DMS 273 treated with DMSO at 0.1 percent for 48 hours (cell line): ENCODE measurements around the gene MAPK13.
A peak's percentile ranks its signal among the peaks of the same experiment; 100 is the strongest.
"Not testable (repeated sequence)": the region's sequence is repeated elsewhere in the genome, so short reads cannot be mapped to it uniquely, and the experiment has no call there.

Source experiments
- DNase-seq: peaks from one replicate; lab custom pipeline; 2025; lab: John Stamatoyannopoulos, UW

Gene MAPK13

DNA sequence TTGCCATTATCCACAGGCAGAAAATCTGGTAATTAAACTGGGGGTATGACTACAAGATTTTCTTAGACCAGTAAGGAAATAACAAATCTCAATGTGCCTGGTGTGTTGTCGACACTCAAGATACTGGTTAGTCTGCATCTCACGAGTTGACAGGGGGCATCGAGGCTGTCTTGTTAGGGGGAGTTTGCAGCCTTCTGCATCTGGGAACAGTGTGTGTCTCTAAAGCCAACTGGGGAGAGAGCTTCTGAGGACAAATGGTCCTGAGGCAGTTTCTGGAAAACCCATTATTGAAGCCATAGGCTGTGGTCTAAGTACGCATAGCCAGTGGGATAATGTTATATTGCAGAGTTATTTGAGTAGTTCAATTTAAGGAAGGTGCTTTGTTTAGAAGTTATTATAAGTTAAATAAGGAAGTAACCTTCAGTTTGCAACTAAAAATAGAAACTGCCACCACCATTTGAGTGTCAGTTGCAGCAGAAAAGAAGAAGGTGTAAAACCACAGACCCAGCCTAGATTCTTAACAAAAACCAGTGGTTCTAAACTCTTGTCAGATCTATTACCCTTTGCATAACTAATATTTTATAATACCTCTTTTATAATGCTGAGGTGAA, 15.4 kb upstream of the MAPK13 start:
- no peak for DNase-seq

DNA sequence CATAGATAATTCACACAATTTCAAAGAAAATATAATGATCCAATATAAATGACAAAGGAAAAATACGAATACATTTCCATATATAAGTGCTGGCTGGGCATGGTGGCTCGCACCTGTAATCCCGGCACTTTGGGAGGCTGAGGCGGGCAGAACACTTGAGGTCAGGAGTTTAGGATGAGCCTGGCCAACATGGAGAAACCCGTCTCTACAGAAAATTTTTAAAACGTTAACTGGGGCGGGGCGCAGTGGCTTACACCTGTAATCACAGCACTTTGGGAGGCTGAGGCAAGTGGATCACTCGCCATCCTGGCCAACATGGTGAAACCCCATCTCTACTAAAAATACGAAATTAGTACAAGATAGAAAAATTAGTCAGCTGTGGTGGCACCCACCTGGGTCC, 14.9 kb upstream of the MAPK13 start:
- no peak for DNase-seq

DNA sequence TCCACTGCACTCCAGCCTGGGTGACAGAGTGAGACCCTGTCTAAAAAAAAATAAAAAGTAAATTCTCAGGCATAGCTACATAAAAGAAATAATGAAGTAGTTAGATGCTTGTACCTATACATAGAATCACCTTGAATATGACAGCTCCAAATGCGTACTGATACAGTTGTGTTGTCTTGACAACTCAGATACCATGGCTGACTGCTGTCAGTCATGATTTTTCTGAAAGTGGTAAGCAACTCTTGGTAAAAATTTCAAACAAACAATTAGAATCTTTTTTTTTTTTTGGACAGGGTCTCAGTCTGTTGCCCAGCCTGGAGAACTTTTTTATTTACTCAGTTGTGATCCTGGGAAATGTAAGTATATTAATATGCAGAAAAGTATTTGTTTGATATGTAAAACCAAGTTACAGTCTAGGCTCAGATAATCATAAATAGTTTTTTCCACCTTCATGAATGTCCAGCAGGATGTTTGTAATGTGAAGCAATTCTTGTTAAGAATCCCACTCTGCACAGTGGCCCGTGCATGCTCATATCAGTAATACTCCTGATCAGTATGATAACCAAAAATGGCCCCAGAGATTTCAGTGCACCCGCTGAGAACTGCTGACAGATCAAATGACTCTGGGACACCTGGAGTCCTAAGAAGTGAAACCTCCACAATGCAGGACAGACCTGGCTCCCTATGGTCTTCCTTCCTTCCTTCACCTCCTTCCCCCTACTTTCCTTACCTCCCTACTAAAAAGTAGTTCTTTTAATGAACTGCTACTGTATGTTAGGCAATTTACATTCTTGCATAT, 14.0 kb upstream of the MAPK13 start:
- DNase-seq = no peak

DNA sequence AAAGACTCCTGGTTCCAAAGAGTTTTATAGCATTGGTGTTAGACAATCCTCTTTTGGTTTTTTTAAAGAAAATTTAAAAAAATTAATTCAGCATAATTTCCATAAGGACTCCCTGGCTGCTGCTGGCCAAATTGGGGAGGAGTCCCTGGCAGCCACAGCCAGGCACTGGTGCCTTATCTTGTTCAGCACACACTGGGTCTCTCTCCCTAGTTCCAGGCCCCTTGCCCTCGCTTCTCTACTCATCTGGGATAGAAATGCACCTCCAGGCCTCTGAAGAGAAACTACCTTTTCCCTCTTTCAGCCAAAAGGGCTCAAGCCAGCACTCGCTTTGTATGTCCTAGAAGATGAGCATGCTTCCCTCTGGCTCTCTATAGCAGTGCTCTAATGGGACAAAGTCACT, 13.4 kb upstream of the MAPK13 start:
- DNase-seq = no peak

DNA sequence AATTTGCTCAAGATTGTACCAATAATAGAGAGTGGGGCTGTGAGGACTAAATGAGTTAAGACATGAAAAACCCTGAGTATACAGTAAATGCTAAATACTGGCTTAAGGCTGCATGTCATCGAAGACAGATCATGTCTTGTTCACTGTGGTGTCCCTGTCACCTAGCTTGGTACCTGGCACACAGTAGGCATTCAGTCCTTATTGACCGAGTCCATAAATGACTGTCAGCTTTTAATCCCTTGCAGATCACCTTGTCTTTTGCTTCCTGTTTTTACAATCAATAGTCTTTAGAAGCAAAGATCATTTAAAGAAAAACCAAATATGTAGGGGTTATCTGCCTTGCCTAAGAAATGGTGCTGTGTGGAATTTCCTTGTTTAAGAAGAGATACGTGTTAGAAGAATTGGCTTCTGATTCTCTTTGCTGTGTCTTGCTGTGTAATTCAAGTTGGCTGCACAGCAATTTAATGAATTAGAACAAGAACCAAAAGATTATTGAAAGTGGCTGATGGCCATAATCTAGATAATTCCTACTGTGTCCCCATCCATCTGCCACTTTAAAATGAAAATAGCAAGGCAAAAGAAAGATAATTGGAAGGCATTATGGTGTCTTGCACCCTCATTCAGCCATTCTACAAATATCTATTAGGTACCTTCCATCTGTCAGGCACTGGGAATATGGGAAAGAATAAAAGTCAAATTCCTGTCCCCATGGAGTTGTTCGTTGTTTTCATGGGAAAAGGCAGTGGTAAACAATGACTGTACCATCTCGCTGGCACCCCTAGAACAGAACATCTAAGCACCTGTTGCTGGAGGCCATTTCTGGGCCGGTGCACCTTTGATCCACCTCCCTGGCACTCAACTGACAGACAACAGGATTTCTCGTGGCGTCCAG, 12.4 kb upstream of the MAPK13 start:
- no peak for DNase-seq

DNA sequence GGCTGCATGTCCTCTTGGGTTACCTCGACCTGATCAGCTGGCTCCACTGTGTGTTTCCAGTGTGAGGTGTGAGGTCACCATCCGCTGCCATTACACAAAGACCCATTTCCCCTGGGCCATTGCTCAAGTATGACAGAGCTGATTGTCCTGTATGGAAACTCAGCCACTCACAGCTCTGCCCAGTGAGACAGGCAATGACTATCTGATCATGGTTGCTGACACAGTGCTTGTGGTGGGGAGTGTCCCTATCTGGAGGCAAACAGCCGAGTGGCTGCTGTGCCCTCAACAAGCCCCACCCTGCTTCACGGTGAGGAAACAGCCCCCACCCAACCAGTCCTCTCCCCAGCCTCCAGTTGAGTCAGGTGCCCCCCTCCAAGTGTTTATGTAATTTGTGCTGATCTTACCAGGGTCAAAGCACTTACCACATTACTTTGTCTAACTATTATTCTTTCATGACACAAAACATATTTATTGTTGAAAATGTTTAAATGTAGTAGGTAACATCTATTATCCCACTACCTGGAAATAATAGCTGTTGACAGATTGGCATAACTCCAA, 11.7 kb upstream of the MAPK13 start:
- no peak for DNase-seq

DNA sequence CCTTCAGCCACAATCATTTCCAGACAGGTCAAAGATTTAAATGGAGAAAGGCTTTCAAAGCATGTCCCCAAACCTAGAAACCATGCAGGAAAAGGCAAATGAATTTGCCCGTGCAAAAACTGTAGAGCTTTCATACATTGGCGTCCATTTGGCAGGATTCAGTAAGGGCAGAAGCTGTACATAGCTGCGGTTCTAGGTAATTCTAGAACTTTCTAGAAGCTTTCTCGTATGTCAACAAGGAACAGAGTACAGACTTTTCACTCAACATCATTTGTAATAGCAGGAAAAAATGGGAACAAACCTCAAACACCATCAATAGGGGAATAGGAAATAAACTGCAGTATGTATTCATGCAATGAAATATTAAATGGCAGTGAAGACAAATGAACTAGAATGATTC, 11.1 kb upstream of the MAPK13 start:
- no peak for DNase-seq

DNA sequence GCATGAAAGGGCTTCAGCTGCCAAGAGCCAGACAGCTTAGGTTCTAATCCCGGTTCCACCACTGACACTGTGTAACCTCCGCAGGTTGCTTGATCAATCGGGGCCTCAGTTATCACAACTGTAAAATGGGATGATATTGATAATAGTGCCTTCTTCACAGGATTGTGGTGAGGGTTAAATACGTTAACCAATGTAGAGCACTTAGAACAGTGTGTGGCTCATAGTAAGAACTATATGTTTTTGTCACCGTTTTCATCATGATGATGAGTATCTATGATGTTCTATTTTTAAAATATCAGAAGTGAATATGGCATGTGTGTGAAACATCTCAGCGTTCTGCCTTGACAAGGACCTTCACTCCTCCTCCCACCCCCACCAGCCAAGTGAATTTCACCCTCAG, 10.3 kb upstream of the MAPK13 start:
- DNase-seq = no peak

DNA sequence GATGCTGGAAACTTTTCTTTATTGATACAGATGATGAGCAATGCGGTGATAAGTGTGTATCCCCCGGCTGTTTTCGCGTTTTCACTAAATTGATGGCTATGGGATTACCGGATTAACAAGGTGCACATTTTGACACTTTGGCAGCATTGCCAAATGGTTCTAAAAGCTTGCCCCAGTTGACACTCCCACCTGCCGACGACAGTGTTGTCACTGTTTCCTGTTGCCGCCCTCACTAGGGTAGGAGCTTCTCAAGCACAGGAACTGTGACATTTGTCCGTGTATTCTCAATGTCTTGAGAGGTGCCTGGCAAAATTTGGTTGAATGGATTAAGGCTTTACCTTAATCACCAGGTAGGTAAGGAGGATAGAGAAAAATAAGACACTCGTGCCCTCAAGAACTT, 9.8 kb upstream of the MAPK13 start:
- DNase-seq = no peak

DNA sequence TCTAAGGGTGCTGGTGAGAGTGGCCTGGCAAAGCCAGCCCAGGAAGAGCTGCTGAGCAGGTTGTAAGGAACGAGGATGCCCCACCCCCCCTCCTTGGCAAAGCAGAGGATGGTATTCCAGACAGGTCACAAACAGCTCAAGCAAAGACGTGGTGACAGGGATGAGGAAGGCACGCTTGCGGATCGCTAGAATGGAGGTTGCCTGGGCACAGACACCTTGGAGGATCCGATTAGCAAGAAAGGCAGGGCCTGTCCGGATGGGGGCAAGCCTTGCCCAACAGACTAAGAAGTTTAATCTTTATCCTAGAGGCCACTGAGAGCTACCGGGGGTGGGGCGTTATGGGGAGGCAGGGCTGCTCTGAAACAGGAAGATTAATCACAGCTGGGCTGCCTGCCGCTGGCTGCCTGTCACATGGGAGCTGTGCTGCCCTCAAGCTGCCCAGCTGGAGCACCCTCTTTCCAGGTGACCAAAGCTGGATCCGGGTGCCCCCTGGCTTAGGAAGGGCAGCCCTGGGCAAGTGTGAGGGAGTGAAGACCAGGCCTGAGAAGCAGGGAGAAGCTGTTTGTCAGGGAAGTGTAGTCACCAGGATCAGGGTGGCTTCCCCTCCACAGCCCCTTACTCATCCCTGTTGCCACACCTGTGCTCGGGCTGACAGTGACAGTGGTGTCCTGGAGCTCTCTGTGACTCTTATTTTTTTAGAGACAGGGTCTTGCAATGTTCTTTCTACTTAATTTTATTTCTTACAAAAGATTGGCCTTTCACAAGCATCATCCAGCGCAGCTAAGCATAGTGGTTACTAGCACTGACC, 9.1 kb upstream of the MAPK13 start:
- DNase-seq = no peak

DNA sequence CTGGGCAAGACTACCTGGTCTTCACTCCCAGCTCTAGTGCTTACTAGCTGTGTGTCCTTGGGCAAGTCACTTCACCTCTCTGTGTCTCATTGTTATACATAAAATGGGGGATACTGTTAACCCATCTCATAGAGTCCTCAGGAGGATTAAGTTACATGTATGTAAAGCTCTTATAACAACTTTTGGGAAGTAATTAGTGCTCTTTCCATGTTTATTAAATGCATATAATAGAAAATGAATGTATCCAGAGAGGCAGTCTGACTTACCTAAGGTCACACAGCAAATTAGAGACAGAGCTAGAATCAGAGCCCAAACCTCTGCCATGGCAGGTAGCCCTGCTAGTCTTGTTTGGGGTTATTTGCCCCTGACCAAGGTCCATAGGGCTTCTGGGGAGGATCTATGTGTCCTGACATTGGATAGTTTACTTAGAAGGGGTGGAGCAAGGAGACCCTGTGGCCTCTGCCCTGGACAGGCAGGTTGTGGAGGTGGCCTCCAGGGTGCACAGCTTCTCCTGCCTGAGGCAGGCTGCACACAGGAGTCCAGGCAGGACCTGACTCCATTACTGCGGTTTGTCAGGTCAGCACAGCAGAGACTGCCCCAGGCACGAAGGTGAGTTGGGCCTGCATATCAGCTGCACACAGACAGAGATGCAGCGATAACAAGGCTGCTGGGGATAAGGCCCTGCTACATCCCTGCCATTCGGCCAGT, 8.4 kb upstream of the MAPK13 start:
- DNase-seq = no peak

DNA sequence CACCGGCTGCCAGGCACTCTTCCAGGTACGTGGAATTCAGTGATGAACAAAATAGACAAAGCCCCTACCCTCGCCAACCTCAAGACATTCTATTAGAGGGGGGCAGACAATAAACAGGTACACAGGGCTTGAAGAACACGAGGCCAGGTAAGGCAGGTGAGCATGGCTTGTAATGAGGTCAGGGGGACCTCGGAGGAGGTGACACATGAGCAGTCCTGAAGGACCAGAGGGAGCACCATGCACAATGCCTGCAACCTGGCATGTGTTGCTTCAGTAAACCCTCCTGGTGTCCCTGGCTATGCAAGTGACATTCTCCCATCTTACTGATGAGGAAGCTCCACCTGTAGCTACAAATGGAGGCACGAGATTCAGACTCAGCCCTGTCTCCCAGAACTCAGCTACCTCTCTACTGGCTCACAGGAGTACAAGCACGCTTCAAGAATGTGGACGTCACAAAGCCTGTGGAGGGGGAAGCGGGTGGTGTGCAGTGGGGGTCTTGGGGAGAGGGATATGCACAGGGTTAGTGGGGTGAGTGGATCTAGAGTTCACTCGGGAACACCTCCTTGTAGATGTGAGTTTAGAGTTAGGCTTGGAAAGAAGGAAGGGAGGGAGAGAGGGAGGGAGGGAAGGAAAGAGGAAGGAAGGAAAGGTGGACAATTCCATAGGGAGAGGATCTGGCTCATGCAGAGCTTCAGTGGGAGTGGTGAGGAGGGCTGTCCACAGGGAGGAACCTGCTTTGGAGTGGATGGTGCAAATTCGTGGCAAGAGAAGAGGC, 7.6 kb upstream of the MAPK13 start:
- no peak for DNase-seq

DNA sequence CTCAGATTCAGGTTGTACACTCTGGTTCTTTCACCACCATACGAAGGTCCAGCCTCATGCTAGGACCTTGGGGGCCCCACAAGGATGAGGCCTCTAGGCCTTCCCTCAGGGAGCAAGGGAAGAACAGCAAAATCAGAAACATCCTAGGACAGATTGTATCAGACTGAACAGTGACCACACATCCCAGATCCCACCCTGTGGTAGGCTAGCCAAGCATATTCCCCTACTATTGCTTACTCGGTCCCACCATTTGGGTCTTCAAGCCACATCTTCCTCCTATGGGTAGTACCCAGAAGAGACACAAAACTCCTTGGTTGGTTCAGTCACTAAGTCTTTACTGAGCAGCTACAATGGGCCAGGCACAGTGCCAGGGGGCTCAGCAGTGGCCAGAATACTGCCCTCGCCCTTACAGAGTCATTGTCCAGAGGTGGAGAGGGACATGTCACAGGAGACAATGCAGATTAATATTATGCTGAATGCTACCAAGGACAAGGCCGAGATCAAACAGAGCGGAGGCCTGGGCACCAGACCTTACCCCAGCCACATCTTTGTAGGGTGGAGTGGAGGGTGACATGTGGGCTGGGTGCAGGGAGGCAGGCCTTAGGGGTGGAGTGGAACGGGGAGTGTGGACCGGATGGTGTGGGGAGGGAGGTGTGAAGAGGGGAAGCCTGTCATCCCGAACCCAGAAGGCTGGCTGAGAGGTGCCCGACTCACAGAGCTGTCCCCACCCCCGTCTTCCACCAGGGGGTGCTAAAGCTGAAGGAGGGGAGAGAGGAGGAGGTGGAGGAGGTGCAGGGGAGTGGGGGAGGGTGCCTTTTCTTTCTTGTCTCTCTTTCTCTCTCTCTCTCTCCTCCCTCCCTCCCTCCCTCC, 6.8 kb upstream of the MAPK13 start:
- peak; percentile 33 for DNase-seq

DNA sequence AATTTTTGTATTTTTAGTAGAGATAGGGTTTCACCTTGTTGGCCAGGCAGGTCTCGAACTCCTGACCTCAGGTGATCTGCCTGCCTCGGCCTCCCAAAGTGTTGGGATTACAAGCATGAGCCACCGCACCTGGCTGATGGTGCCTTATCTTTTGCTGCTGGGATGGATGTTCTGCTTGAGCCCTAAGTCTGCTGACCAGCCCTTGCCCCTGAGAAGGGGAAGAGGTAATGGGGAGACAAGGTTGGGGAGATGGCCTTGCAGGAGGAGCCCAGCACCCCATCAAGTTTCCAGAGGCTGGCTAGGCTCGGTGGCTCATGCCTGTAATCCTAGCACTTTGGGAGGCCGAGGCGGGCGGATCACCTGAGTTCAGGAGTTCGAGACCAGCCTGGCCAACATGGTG, 6.0 kb upstream of the MAPK13 start:
- not testable (repeated sequence) for DNase-seq

DNA sequence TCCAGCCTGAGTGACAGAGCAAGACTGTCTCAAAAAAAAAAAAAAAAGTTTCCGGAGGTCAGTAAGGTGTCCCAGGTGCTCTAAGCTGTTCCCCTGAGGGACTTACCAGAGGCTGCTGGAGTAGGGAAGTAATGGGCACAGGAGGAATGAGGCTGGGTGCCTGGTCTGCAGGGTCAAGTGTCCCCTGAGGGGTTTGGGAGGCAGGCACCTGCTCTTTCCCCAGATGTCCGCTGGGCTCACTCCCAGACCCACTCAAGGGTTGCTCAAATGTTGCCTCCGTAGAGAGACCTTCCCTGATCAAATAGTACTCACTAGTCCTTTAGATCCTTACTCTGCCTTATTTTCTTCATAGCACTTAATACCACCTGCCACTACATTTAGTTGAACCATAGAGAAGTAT, 5.4 kb upstream of the MAPK13 start:
- DNase-seq = no peak

DNA sequence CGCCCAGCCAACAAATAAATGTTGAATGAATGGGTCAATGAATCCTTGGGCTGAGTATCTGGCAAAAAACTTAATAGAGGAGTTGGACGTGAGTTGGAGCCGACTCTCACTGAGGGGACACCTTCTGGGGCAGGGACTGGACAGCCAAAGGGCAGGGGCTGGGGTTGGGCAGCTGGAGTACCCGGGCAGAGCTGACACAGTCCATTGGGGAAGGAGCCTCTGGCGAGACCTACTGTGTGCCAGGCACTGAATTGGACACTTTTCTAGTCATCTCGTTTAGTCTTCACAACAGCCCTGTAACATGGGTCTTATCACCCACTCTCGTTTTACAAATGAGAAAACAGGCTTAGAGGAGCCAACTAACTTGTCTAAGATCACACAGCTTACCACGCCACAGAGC, 4.7 kb upstream of the MAPK13 start:
- no peak for DNase-seq

DNA sequence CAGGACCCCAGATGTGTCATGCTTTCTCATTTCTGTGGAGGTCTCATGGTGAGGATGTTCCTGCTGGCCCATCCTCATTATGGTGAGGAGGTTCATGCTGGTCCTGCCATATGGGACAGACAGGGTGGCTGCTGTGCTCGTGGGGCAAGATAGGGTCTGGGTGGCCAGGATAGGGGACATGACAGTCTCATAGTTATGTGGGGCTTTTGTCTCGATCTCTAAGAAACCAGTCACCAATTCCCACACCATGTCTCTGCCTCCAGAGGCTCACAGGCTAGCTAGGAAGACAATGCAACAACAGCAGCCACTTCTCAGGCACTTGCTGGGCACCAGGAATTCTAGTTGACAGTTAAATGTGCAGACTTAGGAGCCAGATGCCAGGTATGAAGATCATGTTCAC, 4.2 kb upstream of the MAPK13 start:
- DNase-seq = no peak

DNA sequence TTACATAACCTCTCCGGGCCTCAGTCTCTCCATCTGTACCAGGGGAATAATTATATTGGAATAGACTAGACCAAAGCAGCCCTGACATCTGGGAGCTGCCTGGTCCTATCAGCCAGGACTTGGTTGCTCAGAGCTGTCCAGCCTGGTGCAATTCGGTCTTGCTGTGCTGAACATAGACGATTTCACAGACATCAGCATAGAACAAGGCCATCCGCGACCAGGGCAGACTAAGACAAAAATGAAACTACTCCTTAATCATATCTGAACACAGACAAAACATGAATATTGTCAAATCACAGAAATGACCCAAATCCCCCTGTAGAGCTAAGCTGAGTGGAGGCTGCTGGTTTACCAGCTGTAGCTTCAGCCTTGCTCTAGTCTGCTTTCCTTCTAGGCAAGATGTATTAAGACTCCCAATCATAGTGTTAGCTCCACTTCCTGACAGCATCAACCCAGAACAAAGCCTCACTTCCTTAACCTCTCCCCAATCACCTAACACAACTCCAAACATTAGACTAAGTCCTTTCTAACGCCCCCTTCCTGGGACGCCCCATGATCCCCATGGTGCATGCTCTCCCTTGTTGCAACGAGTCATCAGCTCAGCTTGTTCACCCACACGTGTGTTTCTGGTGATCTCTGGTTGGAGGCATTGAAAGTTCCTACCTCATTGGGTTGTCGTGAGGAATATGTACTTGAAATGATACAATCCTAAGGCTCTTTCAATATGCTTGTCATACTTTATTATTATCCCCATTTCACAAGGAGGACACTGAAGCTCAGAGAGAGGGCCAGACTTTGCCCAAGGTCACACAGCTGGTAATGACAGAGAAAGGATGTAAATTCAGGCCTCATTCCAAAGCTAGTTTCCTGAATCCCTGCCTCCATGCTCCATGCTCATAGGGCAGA, 3.5 kb upstream of the MAPK13 start:
- DNase-seq = no peak
